ENCODE data around the gene MYO1G. TPM values are rescaled to one million over a fixed set of nuclear protein-coding genes. Genes with fewer than 3 reads are reported as not detected.

Gene MYO1G
- total RNA-seq, 1 donor from 2014 or later = 0.54 TPM

- peak overlapping the region; percentile 96 for H3K4me3 Mint-ChIP-seq (ENCODE audit: unreplicated experiment)
- peak overlapping the region; percentile 98 for H3K27ac Mint-ChIP-seq (ENCODE audit: unreplicated experiment)
- peaks cover 14% of the 10 kb centered on the region for H3K9me3 Mint-ChIP-seq (ENCODE audit: unreplicated experiment)
- TF ChIP-seq, protein P1, sequence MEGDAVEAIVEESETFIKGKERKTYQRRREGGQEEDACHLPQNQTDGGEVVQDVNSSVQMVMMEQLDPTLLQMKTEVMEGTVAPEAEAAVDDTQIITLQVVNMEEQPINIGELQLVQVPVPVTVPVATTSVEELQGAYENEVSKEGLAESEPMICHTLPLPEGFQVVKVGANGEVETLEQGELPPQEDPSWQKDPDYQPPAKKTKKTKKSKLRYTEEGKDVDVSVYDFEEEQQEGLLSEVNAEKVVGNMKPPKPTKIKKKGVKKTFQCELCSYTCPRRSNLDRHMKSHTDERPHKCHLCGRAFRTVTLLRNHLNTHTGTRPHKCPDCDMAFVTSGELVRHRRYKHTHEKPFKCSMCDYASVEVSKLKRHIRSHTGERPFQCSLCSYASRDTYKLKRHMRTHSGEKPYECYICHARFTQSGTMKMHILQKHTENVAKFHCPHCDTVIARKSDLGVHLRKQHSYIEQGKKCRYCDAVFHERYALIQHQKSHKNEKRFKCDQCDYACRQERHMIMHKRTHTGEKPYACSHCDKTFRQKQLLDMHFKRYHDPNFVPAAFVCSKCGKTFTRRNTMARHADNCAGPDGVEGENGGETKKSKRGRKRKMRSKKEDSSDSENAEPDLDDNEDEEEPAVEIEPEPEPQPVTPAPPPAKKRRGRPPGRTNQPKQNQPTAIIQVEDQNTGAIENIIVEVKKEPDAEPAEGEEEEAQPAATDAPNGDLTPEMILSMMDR (IDR thresholded peaks at IDR 0.05; ENCODE audit: partially characterized antibody, unreplicated experiment) = no peak
- peak; percentile 97 for DNase-seq
- H3K27me3 Mint-ChIP-seq (ENCODE audit: unreplicated experiment) = peaks cover 9% of the 10 kb centered on the region
- H3K36me3 Mint-ChIP-seq (ENCODE audit: unreplicated experiment) = no peaks in the 10 kb centered on the region
- peaks cover 14% of the 10 kb centered on the region for H3K4me1 Mint-ChIP-seq (ENCODE audit: low read depth, unreplicated experiment)
Observed at GRCh38 chr7:44986218-44987053, 7.6 kb upstream of the MYO1G start.

DNA sequence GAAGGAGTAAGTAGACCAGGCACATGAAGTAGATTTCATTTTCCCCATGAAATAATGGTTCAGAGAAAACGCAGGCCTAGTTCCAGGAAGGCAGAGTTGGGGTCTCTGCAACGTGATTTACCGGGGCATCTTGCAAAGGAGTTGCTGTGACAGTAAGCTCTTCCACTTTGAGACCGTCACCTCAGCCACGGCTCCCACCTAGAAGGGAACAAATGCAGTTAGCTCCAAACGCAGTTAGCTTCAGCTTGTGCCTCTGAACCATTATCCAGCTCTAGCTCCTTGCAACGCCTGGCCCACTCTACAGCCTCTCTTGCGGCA lies 7.0 kb upstream of the MYO1G start:
- H3K9me3 Mint-ChIP-seq (ENCODE audit: unreplicated experiment) = peaks cover 14% of the 10 kb centered on the region
- H3K27me3 Mint-ChIP-seq (ENCODE audit: unreplicated experiment) = peaks cover 9% of the 10 kb centered on the region
- peak overlapping the region; percentile 96 for H3K4me3 Mint-ChIP-seq (ENCODE audit: unreplicated experiment)
- H3K4me1 Mint-ChIP-seq (ENCODE audit: low read depth, unreplicated experiment) = peaks cover 14% of the 10 kb centered on the region
- TF ChIP-seq, protein P1 (IDR thresholded peaks at IDR 0.05; ENCODE audit: partially characterized antibody, unreplicated experiment) = no peak
- H3K36me3 Mint-ChIP-seq (ENCODE audit: unreplicated experiment) = no peaks in the 10 kb centered on the region
- H3K27ac Mint-ChIP-seq (ENCODE audit: unreplicated experiment) = peak overlapping the region; percentile 98
- no peak for DNase-seq

GRCh38 chr7:44985033-44985695 lies 6.3 kb upstream of the MYO1G start:
- Mint-ChIP-seq H3K4me1 (ENCODE audit: low read depth, unreplicated experiment) (peaks cover 12% of the 10 kb centered on the region), H3K36me3 (ENCODE audit: unreplicated experiment) (no peaks in the 10 kb centered on the region), H3K27me3 (ENCODE audit: unreplicated experiment) (peaks cover 9% of the 10 kb centered on the region), H3K9me3 (ENCODE audit: unreplicated experiment) (peaks cover 14% of the 10 kb centered on the region), H3K4me3 (ENCODE audit: unreplicated experiment) (peak overlapping the region; percentile 96), H3K27ac (ENCODE audit: unreplicated experiment) (no peak overlapping the region)
- no peak for DNase-seq
- TF ChIP-seq, protein P1 (IDR thresholded peaks at IDR 0.05; ENCODE audit: partially characterized antibody, unreplicated experiment) = no peak

GRCh38 chr7:44984478-44984758 lies 5.6 kb upstream of the MYO1G start:
- H3K4me1 Mint-ChIP-seq (ENCODE audit: low read depth, unreplicated experiment) = peaks cover 12% of the 10 kb centered on the region
- H3K27me3 Mint-ChIP-seq (ENCODE audit: unreplicated experiment) = peaks cover 9% of the 10 kb centered on the region
- peak overlapping the region; percentile 96 for H3K4me3 Mint-ChIP-seq (ENCODE audit: unreplicated experiment)
- no peaks in the 10 kb centered on the region for H3K36me3 Mint-ChIP-seq (ENCODE audit: unreplicated experiment)
- TF ChIP-seq, protein P1 (IDR thresholded peaks at IDR 0.05; ENCODE audit: partially characterized antibody, unreplicated experiment) = no peak
- no peak for DNase-seq
- no peak overlapping the region for H3K27ac Mint-ChIP-seq (ENCODE audit: unreplicated experiment)
- H3K9me3 Mint-ChIP-seq (ENCODE audit: unreplicated experiment) = peaks cover 14% of the 10 kb centered on the region
